Measurements from ENCODE around the gene ADAMTS13.
A peak's percentile ranks its signal among the peaks of the same experiment; 100 is the strongest.
"Not testable (repeated sequence)": the region's sequence is repeated elsewhere in the genome, so short reads cannot be mapped to it uniquely, and the experiment has no call there.

Gene ADAMTS13

GRCh38 chr9:133391449-133391848 is 30.7 kb upstream of the ADAMTS13 start:
- not testable (repeated sequence) for DNase-seq (ENCODE audit: low read depth in 1 of 2, low spot score in 1 of 2)

GRCh38 chr9:133392308-133392707 is 29.9 kb upstream of the ADAMTS13 start:
- DNase-seq (ENCODE audit: low read depth in 1 of 2, low spot score in 1 of 2), result not testable (repeated sequence)

GRCh38 chr9:133393399-133393798 is 28.8 kb upstream of the ADAMTS13 start:
- no peak for DNase-seq (ENCODE audit: low read depth in 1 of 2, low spot score in 1 of 2)

GRCh38 chr9:133394687-133395271 is 27.4 kb upstream of the ADAMTS13 start:
- DNase-seq (ENCODE audit: low read depth in 1 of 2, low spot score in 1 of 2), result no peak

GRCh38 chr9:133396952-133397351 is 25.2 kb upstream of the ADAMTS13 start:
- no peak for DNase-seq (ENCODE audit: low read depth in 1 of 2, low spot score in 1 of 2)

- DNase-seq (ENCODE audit: low read depth in 1 of 2, low spot score in 1 of 2), result no peak
Observed at GRCh38 chr9:133397370-133397769, 24.8 kb upstream of the ADAMTS13 start.

GRCh38 chr9:133397895-133398294 is 24.3 kb upstream of the ADAMTS13 start:
- DNase-seq (ENCODE audit: low read depth in 1 of 2, low spot score in 1 of 2), result no peak

- no peak for DNase-seq (ENCODE audit: low read depth in 1 of 2, low spot score in 1 of 2)
Observed at GRCh38 chr9:133400292-133400691, 21.9 kb upstream of the ADAMTS13 start.

GRCh38 chr9:133401588-133401987 is 20.6 kb upstream of the ADAMTS13 start:
- no peak for DNase-seq (ENCODE audit: low read depth in 1 of 2, low spot score in 1 of 2)

- no peak for DNase-seq (ENCODE audit: low read depth in 1 of 2, low spot score in 1 of 2)
Observed at GRCh38 chr9:133402689-133403088, 19.5 kb upstream of the ADAMTS13 start.

GRCh38 chr9:133403766-133404453 is 18.3 kb upstream of the ADAMTS13 start:
- peak; percentile 37 to 49 for DNase-seq (ENCODE audit: low read depth in 1 of 2, low spot score in 1 of 2)

GRCh38 chr9:133404454-133405002 is 17.6 kb upstream of the ADAMTS13 start:
- no peak for DNase-seq (ENCODE audit: low read depth in 1 of 2, low spot score in 1 of 2)

- DNase-seq (ENCODE audit: low read depth in 1 of 2, low spot score in 1 of 2), result no peak
Observed at GRCh38 chr9:133405508-133406438, 16.4 kb upstream of the ADAMTS13 start.

- peak; percentile 57 to 74 for DNase-seq (ENCODE audit: low read depth in 1 of 2, low spot score in 1 of 2)
Observed at GRCh38 chr9:133406480-133407307, 15.5 kb upstream of the ADAMTS13 start.

- no peak for DNase-seq (ENCODE audit: low read depth in 1 of 2, low spot score in 1 of 2)
Observed at GRCh38 chr9:133408042-133408441, 14.1 kb upstream of the ADAMTS13 start.

GRCh38 chr9:133415170-133415569 is 7.0 kb upstream of the ADAMTS13 start:
- DNase-seq (ENCODE audit: low read depth in 1 of 2, low spot score in 1 of 2), result no peak

GRCh38 chr9:133417541-133418461 is 4.4 kb upstream of the ADAMTS13 start, which contains the start of gene REXO4:
REXO4 (minus strand) TSS chr9:133418010; CDS start chr9:133417844, 166 bp downstream.
- DNase-seq (ENCODE audit: low read depth in 1 of 2, low spot score in 1 of 2), result peak; percentile 68 to 79

- DNase-seq (ENCODE audit: low read depth in 1 of 2, low spot score in 1 of 2), result no peak
Observed at GRCh38 chr9:133419005-133419404, 3.2 kb upstream of the ADAMTS13 start.

GRCh38 chr9:133420392-133420827 is 1.8 kb upstream of the ADAMTS13 start:
- no peak for DNase-seq (ENCODE audit: low read depth in 1 of 2, low spot score in 1 of 2)

Measured in stimulated activated CD4-positive, alpha-beta T cell treated with anti-CD3 and anti-CD28 coated beads, Interleukin-15, amount 100 ng/mL, for 1 hour (primary cell).